IMR-90 (cell line): Measurements from ENCODE around the gene ISOC2.
A peak's percentile ranks its signal among the peaks of the same experiment; 100 is the strongest.

Source experiments
- BHLHE40 ChIP-seq: fragments of 150-350 bp; IDR thresholded peaks from 2 replicates; pipeline ENCODE4 v1.6.1; 2016; ENCODE audit warnings: mild to moderate bottlenecking, low read depth, low read length
- CEBPB ChIP-seq: IDR thresholded peaks from 2 replicates; pipeline ENCODE4 v1.6.1; 2012; ENCODE audit warnings: low read depth, low read length, improper control_type of control experiment
- FOS ChIP-seq: fragments of 150-350 bp; IDR thresholded peaks from 2 replicates; pipeline ENCODE4 v1.6.1; 2016; ENCODE audit warnings: low read depth, low read length
- MAFK ChIP-seq: IDR thresholded peaks from 2 replicates; pipeline ENCODE4 v1.6.1; 2012; ENCODE audit warnings: low read depth, low read length, improper control_type of control experiment
- MAZ ChIP-seq: IDR thresholded peaks from 2 replicates; pipeline ENCODE4 v1.6.1; 2012; ENCODE audit warnings: low read depth, mild to moderate bottlenecking, low read length, improper control_type of control experiment, moderate library complexity, borderline replicate concordance
- NFE2L2 ChIP-seq: fragments of 150-350 bp; IDR thresholded peaks from 2 replicates; pipeline ENCODE4 v1.6.1; 2016; ENCODE audit warnings: low read depth, mild to moderate bottlenecking, low read length
- POLR2A ChIP-seq: IDR thresholded peaks from 2 replicates; pipeline ENCODE4 v1.6.1; 2012; ENCODE audit warnings: mild to moderate bottlenecking, low read depth, low read length
- RAD21 ChIP-seq: IDR thresholded peaks from 2 replicates; pipeline ENCODE4 v1.6.1; 2012; ENCODE audit warnings: low read length, improper control_type of control experiment
- RCOR1 ChIP-seq: IDR thresholded peaks from 2 replicates; pipeline ENCODE4 v1.6.1; 2012; ENCODE audit warnings: mild to moderate bottlenecking, low read length, improper control_type of control experiment; ENCODE audit not compliant: insufficient replicate concordance
- RFX5 ChIP-seq: IDR thresholded peaks from 2 replicates; pipeline ENCODE4 v1.8.0; 2012; ENCODE audit warnings: low read depth, mild to moderate bottlenecking, low read length, moderate library complexity
- SMC3 ChIP-seq: fragments of 150-350 bp; IDR thresholded peaks from 2 replicates; pipeline ENCODE4 v1.6.1; 2016; ENCODE audit warnings: low read depth, mild to moderate bottlenecking, antibody characterized with exemption, low read length, moderate library complexity
- TF ChIP-seq, protein P1 (sequence below): conservative IDR thresholded peaks from 2 replicates; pipeline ENCODE4 v1.5.1; 2012; ENCODE audit warnings: mild to moderate bottlenecking, low read depth, low read length, improper control_type of control experiment
- TF ChIP-seq, protein P2 (sequence below): fragments of 150-350 bp; IDR thresholded peaks from 2 replicates; pipeline ENCODE4 v1.6.1; 2016; ENCODE audit warnings: low read depth, mild to moderate bottlenecking, low read length, moderate library complexity, borderline replicate concordance
- TF ChIP-seq, protein P3 (sequence below): fragments of 150-350 bp; IDR thresholded peaks from 2 replicates; pipeline ENCODE4 v1.6.1; 2017; ENCODE audit warnings: mild to moderate bottlenecking, antibody characterized with exemption, low read length, low read depth

- TF ChIP-seq, protein P1, sequence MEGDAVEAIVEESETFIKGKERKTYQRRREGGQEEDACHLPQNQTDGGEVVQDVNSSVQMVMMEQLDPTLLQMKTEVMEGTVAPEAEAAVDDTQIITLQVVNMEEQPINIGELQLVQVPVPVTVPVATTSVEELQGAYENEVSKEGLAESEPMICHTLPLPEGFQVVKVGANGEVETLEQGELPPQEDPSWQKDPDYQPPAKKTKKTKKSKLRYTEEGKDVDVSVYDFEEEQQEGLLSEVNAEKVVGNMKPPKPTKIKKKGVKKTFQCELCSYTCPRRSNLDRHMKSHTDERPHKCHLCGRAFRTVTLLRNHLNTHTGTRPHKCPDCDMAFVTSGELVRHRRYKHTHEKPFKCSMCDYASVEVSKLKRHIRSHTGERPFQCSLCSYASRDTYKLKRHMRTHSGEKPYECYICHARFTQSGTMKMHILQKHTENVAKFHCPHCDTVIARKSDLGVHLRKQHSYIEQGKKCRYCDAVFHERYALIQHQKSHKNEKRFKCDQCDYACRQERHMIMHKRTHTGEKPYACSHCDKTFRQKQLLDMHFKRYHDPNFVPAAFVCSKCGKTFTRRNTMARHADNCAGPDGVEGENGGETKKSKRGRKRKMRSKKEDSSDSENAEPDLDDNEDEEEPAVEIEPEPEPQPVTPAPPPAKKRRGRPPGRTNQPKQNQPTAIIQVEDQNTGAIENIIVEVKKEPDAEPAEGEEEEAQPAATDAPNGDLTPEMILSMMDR = 0 out of 2 replicates have a peak, but pooled peaks have one; percentile 11
- no peak for TF ChIP-seq POLR2A
- TF ChIP-seq, protein P2, sequence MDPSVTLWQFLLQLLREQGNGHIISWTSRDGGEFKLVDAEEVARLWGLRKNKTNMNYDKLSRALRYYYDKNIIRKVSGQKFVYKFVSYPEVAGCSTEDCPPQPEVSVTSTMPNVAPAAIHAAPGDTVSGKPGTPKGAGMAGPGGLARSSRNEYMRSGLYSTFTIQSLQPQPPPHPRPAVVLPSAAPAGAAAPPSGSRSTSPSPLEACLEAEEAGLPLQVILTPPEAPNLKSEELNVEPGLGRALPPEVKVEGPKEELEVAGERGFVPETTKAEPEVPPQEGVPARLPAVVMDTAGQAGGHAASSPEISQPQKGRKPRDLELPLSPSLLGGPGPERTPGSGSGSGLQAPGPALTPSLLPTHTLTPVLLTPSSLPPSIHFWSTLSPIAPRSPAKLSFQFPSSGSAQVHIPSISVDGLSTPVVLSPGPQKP = no peak
- TF ChIP-seq MAZ = peak; percentile 68; the same call in 1 of the 2 replicates
- TF ChIP-seq CEBPB = no peak
- TF ChIP-seq, protein P3, sequence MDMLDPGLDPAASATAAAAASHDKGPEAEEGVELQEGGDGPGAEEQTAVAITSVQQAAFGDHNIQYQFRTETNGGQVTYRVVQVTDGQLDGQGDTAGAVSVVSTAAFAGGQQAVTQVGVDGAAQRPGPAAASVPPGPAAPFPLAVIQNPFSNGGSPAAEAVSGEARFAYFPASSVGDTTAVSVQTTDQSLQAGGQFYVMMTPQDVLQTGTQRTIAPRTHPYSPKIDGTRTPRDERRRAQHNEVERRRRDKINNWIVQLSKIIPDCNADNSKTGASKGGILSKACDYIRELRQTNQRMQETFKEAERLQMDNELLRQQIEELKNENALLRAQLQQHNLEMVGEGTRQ = no peak
- no peak for TF ChIP-seq NFE2L2
- TF ChIP-seq SMC3 = no peak
- TF ChIP-seq RAD21 = no peak
- TF ChIP-seq FOS = no peak
- TF ChIP-seq BHLHE40 = peak; percentile 42
- no peak for TF ChIP-seq RCOR1
- TF ChIP-seq RFX5 = no peak
- no peak for TF ChIP-seq MAFK
Measured at GRCh38 chr19:55452749-55453346, 8.6 kb downstream of the ISOC2 start.
